Activated CD4-positive, alpha-beta memory T cell treated with anti-CD3 and anti-CD28 coated beads for 36 hours (primary cell): ENCODE results near the gene VCP. TPM values are rescaled to one million over a fixed set of nuclear protein-coding genes. Genes with fewer than 3 reads are reported as not detected.

Source experiments
- CTCF ChIA-PET: fragments of 350-600 bp; sonication (Branson Sonifier 250); formaldehyde crosslinking; loops from one replicate; lab custom pipeline; 2021; ENCODE audit warnings: antibody characterized with exemption, inconsistent platforms; lab: Charles Lee
- POLR2A ChIA-PET: fragments of 350-600 bp; sonication (Branson Sonifier 250); formaldehyde crosslinking; loops from one replicate; lab custom pipeline; 2021; ENCODE audit warnings: antibody characterized with exemption; lab: Charles Lee
- DNase-seq: peaks from one replicate; pipeline ENCODE4 v3.0.0-alpha.2; 2020
- H3K27ac Mint-ChIP-seq: one replicate; pipeline ENCODE4 v1.8.0; 2021; ENCODE audit warnings: mixed read lengths
- H3K27me3 Mint-ChIP-seq: one replicate; pipeline ENCODE4 v1.8.0; 2021; ENCODE audit warnings: mixed read lengths
- H3K36me3 Mint-ChIP-seq: one replicate; pipeline ENCODE4 v1.8.0; 2021; ENCODE audit warnings: mixed read lengths
- H3K4me1 Mint-ChIP-seq: one replicate; pipeline ENCODE4 v1.8.0; 2021; ENCODE audit warnings: low read depth, mixed read lengths
- H3K4me3 Mint-ChIP-seq: one replicate; pipeline ENCODE4 v1.8.0; 2021; ENCODE audit warnings: mild to moderate bottlenecking, mixed read lengths
- H3K9me3 Mint-ChIP-seq: one replicate; pipeline ENCODE4 v1.8.0; 2021; ENCODE audit warnings: mixed read lengths
- intact Hi-C: fragments of 100-400 bp; cut with micrococcal nuclease; formaldehyde crosslinking; loops from one replicate; pipeline ENCODE4 v1.15.1; 2023
- total RNA-seq, 2 experiments: library from RNA; stranded (reverse); gene quantifications; one replicate each; pipeline ENCODE4 v1.2.3, GENCODE V29; 2021

The VCP gene
- total RNA-seq, 2 experiments from 2014 or later, result 283 to 292 TPM

GRCh38 chr9:35067056-35067455 is 5.4 kb downstream of the VCP start:
- CTCF ChIA-PET, result interaction anchor here (0.5 to 1.6 kb wide), 4 partner anchors 12 to 167 kb away, joined by 4 to 9 read pairs (median 6); partner anchors contain the start of gene FANCG
- H3K9me3 Mint-ChIP-seq, result no peaks in the 10 kb centered on the region
- DNase-seq, result no peak
- no peak overlapping the region for H3K4me3 Mint-ChIP-seq
- H3K36me3 Mint-ChIP-seq, result peaks cover 78% of the 10 kb centered on the region
- intact Hi-C loops, result no loop called here
- peaks cover 43% of the 10 kb centered on the region for H3K4me1 Mint-ChIP-seq
- POLR2A ChIA-PET, result interaction anchor here (1.0 kb wide), 1 partner anchor 28 kb away, joined by 3 read pairs; no protein-coding TSS in a partner anchor
- peak overlapping the region; percentile 46 for H3K27ac Mint-ChIP-seq
- H3K27me3 Mint-ChIP-seq, result no peaks in the 10 kb centered on the region

GRCh38 chr9:35060548-35061207 is 11.7 kb downstream of the VCP start:
- H3K9me3 Mint-ChIP-seq, result no peaks in the 10 kb centered on the region
- DNase-seq, result no peak
- peaks cover 90% of the 10 kb centered on the region for H3K36me3 Mint-ChIP-seq
- H3K27ac Mint-ChIP-seq, result no peak overlapping the region
- no peaks in the 10 kb centered on the region for H3K27me3 Mint-ChIP-seq
- intact Hi-C loops, result no loop called here
- no peaks in the 10 kb centered on the region for H3K4me1 Mint-ChIP-seq
- no peak overlapping the region for H3K4me3 Mint-ChIP-seq
- ChIA-PET POLR2A (interaction anchor here (0.7 kb wide), 1 partner anchor 411 kb away, joined by 4 read pairs; no protein-coding TSS in a partner anchor), CTCF (interaction anchor here (1.3 kb wide), 1 partner anchor 9 kb away, joined by 4 read pairs; no protein-coding TSS in a partner anchor)

DNA sequence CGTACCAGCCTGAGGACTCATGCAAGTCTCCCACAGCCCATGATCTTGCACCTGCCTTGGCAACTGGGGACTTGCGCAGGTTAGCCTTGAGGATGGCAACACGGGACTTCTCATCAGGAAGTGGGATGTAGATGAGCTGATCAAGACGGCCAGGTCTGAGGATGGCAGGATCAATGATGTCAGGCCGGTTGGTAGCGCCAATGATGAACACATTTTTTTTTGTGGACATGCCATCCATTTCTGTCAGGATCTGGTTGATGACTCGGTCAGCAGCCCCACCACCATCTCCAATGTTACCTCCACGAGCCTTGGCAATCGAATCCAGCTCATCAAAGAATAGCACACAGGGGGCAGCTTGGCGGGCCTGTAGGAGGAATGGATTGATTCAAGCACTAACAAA is 13.0 kb downstream of the VCP start:
- no peaks in the 10 kb centered on the region for H3K27me3 Mint-ChIP-seq
- intact Hi-C loops, result no loop called here
- peaks cover 89% of the 10 kb centered on the region for H3K36me3 Mint-ChIP-seq
- DNase-seq, result no peak
- no peak overlapping the region for H3K4me3 Mint-ChIP-seq
- H3K27ac Mint-ChIP-seq, result no peak overlapping the region
- POLR2A ChIA-PET, result interaction anchor here (1.2 kb wide), 1 partner anchor 12 kb away, joined by 5 read pairs; no protein-coding TSS in a partner anchor
- H3K9me3 Mint-ChIP-seq, result no peaks in the 10 kb centered on the region
- CTCF ChIA-PET, result interaction anchor here (1.3 kb wide), 1 partner anchor 8 kb away, joined by 4 read pairs; no protein-coding TSS in a partner anchor
- H3K4me1 Mint-ChIP-seq, result no peaks in the 10 kb centered on the region

DNA sequence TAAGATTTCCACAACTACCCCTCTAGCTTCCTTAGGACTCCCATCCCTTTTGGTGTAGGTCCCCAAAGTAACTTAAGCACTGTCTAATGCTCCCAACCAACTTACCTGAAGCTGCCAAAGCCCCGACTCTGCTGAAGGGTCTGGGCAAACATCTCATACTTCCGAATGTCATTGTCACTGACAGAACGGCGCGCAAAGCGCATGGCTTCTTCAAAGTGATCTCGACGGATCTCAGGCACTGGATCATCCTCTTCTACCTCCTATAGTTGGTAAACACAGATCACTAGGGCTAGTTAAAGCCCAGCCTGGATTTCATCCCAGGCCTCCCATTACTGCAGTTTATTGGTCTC is 15.2 kb downstream of the VCP start:
- H3K36me3 Mint-ChIP-seq, result peaks cover 83% of the 10 kb centered on the region
- intact Hi-C loops, result no loop called here
- ChIA-PET CTCF (no interaction called here), POLR2A (interaction anchor here (0.6 to 1.0 kb wide), 2 partner anchors 10 to 15 kb away, joined by 3 read pairs; partner anchors contain the start of gene VCP)
- no peaks in the 10 kb centered on the region for H3K9me3 Mint-ChIP-seq
- no peaks in the 10 kb centered on the region for H3K27me3 Mint-ChIP-seq
- H3K27ac Mint-ChIP-seq, result no peak overlapping the region
- DNase-seq, result no peak
- no peaks in the 10 kb centered on the region for H3K4me1 Mint-ChIP-seq
- H3K4me3 Mint-ChIP-seq, result no peak overlapping the region

DNA sequence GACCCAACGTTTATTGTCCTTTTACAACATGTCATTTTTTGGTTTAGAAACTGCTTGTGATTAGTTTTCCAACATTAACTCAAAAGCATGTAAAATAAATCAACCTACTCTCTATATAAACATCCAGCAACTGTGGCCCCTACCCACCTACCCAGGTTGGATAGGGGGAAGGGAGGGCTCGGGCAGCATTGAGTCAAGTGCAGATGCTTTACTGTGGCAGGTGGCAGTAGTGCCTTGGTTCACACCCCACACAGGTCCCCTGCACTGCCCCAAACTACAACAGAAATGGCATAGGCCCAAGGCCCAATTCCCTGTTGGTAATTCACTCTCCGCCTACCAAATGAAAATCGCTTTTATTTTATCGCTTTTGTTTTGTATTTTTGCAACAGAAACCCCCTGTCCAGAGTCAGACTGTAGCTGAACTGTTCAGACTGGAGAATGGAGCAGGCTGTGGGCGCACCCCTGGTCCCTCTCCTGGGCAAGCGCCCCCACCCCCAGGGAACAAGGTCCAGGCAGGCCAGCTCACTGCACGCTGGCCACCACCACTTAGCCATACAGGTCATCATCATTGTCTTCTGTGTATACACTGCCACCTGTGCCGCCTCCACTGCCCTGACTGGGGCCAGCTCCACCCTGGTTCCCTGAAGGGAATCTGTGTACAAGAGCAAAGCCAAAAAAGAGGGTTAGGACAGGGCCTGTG is 15.7 kb downstream of the VCP start:
- intact Hi-C loops, result no loop called here
- no peak for DNase-seq
- H3K9me3 Mint-ChIP-seq, result no peaks in the 10 kb centered on the region
- CTCF ChIA-PET, result no interaction called here
- no peaks in the 10 kb centered on the region for H3K4me1 Mint-ChIP-seq
- POLR2A ChIA-PET, result interaction anchor here (0.6 to 1.0 kb wide), 2 partner anchors 9 to 16 kb away, joined by 3 read pairs; partner anchors contain the start of gene VCP
- H3K27ac Mint-ChIP-seq, result no peak overlapping the region
- H3K36me3 Mint-ChIP-seq, result peaks cover 80% of the 10 kb centered on the region
- no peak overlapping the region for H3K4me3 Mint-ChIP-seq
- no peaks in the 10 kb centered on the region for H3K27me3 Mint-ChIP-seq

GRCh38 chr9:35054871-35055644 is 17.4 kb downstream of the VCP start:
- CTCF ChIA-PET, result no interaction called here
- no peaks in the 10 kb centered on the region for H3K27me3 Mint-ChIP-seq
- intact Hi-C loops, result no loop called here

DNA sequence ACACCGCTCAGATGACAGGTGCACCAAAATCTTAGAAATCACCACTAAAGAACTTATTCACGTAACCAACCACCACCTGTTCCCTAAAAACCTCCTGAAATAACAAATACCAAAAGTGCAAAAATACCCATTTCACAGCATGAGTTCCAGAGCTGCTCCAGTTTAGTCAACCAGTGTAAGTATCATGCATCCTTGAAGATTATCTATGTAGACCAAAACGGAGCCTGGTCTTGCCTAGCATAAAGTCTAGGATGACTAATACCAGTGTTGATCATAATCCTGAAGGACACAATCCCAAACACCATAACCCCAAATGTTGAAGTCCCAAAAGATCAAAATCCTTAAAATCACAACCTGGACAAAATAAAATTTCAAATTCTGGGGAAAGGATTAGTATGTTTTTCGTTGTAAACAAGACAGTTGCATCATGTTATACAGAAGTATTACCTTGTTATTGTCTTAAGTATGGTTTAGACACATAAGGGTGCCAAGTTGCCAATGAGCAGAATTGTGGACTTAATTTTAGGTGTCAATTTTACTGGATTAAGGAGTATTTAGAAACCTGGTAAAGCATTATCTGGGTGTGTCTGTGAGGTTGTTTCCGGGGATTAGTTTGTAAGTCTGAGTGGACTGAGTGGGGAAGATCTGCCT is 18.1 kb downstream of the VCP start:
- H3K4me3 Mint-ChIP-seq, result no peak overlapping the region
- intact Hi-C loops, result no loop called here
- peaks cover 62% of the 10 kb centered on the region for H3K36me3 Mint-ChIP-seq
- no peaks in the 10 kb centered on the region for H3K9me3 Mint-ChIP-seq
- POLR2A ChIA-PET, result no interaction called here
- H3K27me3 Mint-ChIP-seq, result no peaks in the 10 kb centered on the region
- DNase-seq, result no peak
- H3K27ac Mint-ChIP-seq, result no peak overlapping the region
- CTCF ChIA-PET, result no interaction called here
- no peaks in the 10 kb centered on the region for H3K4me1 Mint-ChIP-seq

More at GRCh38 chr9:35054871-35055644, 17.4 kb downstream of the VCP start:
- POLR2A ChIA-PET, result no interaction called here
- Mint-ChIP-seq H3K4me3 (no peak overlapping the region), H3K4me1 (no peaks in the 10 kb centered on the region), H3K9me3 (no peaks in the 10 kb centered on the region), H3K36me3 (peaks cover 70% of the 10 kb centered on the region), H3K27ac (no peak overlapping the region)
- DNase-seq, result no peak

- ChIA-PET POLR2A (interaction anchor here (0.7 to 1.8 kb wide), 6 partner anchors 15 to 152 kb away, joined by 3 to 9 read pairs (median 4); partner anchors contain the start of genes PIGO, STOML2 and VCP), CTCF (interaction anchor here (0.6 to 4.0 kb wide), 33 partner anchors 8 to 445 kb away, joined by 3 to 71 read pairs (median 6); partner anchors contain the start of genes FANCG, PIGO, STOML2 and VCP)
- no peak overlapping the region for H3K27ac Mint-ChIP-seq
- no peak overlapping the region for H3K4me3 Mint-ChIP-seq
- H3K36me3 Mint-ChIP-seq, result peaks cover 41% of the 10 kb centered on the region
- DNase-seq, result peak; percentile 63
- H3K27me3 Mint-ChIP-seq, result no peaks in the 10 kb centered on the region
- intact Hi-C loops, result loop anchor here (1.0 kb wide), 1 partner anchor 152 kb away; no protein-coding TSS in a partner anchor
- H3K9me3 Mint-ChIP-seq, result no peaks in the 10 kb centered on the region
- H3K4me1 Mint-ChIP-seq, result no peaks in the 10 kb centered on the region
These were observed 21.1 kb downstream of the VCP start for GRCh38 chr9:35051069-35051967.

DNA sequence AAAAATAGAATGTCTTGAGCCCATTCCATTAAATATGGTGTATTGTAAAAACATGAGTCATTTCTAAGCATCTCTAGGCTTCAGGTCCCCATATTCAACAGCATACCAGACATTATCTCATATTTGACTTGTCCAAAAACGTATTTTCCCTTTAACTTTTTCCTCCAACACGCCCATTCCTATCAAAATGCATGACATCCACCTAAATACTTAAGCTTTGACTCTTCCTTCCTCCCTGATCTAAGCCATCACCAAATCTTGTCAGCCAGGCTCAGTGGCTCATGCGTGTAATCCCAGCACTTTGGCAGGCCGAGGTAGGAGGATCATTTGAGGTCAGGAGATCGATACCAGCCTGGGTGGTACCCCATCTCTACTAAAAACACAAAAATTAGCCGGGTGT is 23.9 kb downstream of the VCP start:
- Mint-ChIP-seq H3K27ac (no peak overlapping the region), H3K36me3 (peaks cover 26% of the 10 kb centered on the region), H3K9me3 (no peaks in the 10 kb centered on the region), H3K4me3 (no peak overlapping the region), H3K4me1 (no peaks in the 10 kb centered on the region), H3K27me3 (no peaks in the 10 kb centered on the region)
- no peak for DNase-seq
- intact Hi-C loops, result no loop called here
- ChIA-PET POLR2A (no interaction called here), CTCF (no interaction called here)

GRCh38 chr9:35044071-35044470 is 28.4 kb downstream of the VCP start:
- H3K9me3 Mint-ChIP-seq, result no peaks in the 10 kb centered on the region
- intact Hi-C loops, result no loop called here
- H3K27me3 Mint-ChIP-seq, result no peaks in the 10 kb centered on the region
- no peak overlapping the region for H3K4me3 Mint-ChIP-seq
- DNase-seq, result no peak
- CTCF ChIA-PET, result interaction anchor here (1.5 to 2.4 kb wide), 2 partner anchors 8 to 144 kb away, joined by 6 to 8 read pairs; no protein-coding TSS in a partner anchor
- H3K36me3 Mint-ChIP-seq, result peaks cover 14% of the 10 kb centered on the region
- H3K4me1 Mint-ChIP-seq, result no peaks in the 10 kb centered on the region
- H3K27ac Mint-ChIP-seq, result no peak overlapping the region
- POLR2A ChIA-PET, result interaction anchor here (1.9 kb wide), 2 partner anchors 16 to 42 kb away, joined by 4 to 5 read pairs; no protein-coding TSS in a partner anchor
